Measurements from ENCODE around the gene GTF3C4.
"Not testable (repeated sequence)": the region's sequence is repeated elsewhere in the genome, so short reads cannot be mapped to it uniquely, and the experiment has no call there.

GTF3C4 gene

GRCh38 chr9:132702254-132702653 lies 32.0 kb downstream of the GTF3C4 start:
- no peak for DNase-seq (ENCODE audit: low spot score)

DNA sequence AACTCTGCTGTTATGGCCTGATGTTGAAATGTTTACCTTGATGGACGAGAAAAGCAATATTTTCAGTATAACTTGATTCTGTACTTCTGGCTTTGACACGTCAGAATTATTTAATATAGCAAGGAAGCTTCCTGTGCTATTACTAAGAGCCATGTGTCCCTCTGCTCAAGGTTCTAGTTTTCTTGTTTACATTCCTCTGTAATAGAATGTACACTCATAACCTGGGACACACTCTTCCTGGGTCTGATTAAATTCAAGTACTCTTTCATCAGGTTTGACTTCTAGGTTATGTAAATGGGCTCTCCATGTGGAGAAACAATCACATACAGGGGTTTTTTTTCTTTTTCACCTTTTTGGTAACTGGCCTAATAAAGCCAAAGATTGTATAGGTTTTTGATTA lies 33.1 kb downstream of the GTF3C4 start:
- DNase-seq (ENCODE audit: low spot score): no peak

DNA sequence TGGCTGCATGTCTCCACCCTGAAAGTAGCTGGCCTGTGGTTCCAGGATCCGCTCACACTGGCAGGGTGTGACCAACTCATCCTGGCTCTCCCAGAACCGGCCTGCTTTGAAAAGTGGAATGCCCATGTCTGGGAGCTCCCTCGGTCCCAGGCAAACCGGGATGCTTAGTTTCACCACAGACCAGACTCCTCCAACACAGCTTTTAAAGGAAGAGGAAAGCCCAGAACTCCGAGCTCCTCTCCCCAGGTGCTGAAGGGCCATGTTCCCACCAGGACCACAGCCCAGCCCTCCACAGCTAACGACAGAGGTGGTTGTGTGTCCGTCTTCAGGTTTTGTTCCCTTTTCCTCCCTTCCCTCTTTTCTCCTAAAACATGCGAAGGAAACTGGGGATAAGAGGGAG lies 38.0 kb downstream of the GTF3C4 start:
- no peak for DNase-seq (ENCODE audit: low spot score)

- DNase-seq (ENCODE audit: low spot score): no peak
Measured at GRCh38 chr9:132708769-132709430, 38.6 kb downstream of the GTF3C4 start.

- DNase-seq (ENCODE audit: low spot score): no peak
Measured at GRCh38 chr9:132710333-132710732, 40.1 kb downstream of the GTF3C4 start.

- DNase-seq (ENCODE audit: low spot score): not testable (repeated sequence)
Measured at GRCh38 chr9:132711152-132711551, 40.9 kb downstream of the GTF3C4 start.

GRCh38 chr9:132711846-132712245 lies 41.6 kb downstream of the GTF3C4 start:
- no peak for DNase-seq (ENCODE audit: low spot score)

- DNase-seq (ENCODE audit: low spot score): no peak
Measured at GRCh38 chr9:132712753-132713152, 42.5 kb downstream of the GTF3C4 start.

GRCh38 chr9:132716007-132716406 lies 45.7 kb downstream of the GTF3C4 start:
- DNase-seq (ENCODE audit: low spot score): no peak

DNA sequence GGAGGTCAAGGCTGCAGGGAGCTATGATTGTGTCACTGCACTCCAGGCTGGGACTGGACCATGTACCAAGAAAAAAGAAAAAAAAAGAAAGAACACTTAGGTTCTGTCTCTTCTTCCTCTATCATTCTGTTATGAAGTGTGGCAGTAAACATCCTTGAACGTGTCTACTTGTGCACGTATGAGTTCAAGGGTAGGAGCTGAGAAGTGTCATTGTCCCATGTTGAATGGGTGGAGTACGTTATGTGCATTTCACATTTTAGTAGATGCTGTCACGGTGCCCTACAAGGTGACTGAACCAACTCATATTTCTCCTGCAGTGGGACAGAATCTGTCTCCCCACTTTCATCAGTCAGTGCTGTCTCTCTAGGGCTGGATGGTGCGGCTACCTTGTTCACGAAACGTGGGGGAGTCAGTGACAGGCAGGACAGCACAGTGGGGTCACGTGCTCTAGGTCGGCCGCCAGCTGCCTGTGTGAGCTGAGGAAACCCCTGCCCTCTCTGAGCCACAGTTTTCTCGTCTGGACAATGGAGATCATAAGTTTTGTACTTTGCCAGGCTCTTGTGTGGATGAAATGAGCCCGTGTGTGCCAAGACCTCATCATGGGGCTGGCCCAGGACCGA lies 47.2 kb downstream of the GTF3C4 start:
- DNase-seq (ENCODE audit: low spot score): no peak

DNA sequence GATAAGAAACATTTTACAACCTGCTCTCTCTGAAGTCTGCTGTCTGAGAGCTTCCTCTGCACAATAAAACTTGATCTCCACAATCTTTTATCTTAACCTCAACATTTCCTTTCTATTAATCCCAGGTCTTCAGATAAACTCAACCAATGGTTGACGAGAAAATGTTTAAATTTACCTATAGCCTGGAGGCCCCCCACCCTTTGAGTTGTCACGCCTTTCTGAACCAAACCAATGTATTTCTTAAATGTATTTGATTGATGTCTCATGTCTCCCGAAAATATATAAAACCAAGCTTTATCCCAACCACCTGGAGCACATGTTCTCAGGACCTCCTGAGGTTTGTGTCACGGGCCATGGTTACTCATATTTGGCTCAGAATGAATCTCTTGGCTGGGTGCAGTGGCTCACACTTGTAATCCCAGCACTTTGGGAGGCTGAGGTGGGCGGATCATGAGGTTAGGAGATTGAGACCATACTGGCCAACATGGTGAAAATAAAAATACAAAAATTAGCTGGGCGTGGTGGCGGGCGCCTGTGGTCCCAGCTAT lies 48.2 kb downstream of the GTF3C4 start:
- not testable (repeated sequence) for DNase-seq (ENCODE audit: low spot score)

DNA sequence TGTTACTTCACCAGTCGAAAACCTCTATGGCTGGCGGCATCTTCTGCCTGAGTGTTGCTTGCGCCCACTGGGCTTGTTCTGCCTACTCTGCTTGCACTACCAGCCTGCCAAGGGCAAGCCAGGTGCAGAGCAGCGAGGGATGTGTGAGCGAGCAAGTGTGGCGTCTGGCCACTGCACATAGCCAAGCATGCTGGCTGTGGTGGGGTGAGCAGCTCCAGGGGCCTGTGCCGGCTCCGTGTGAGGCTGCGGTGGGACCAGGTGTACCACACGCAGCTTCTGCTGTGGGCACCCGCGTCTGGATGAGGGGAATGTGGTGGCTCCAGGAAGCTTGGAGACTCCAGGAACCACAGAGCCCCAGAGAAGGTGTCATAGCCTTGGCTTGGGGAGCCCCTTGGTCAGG lies 51.4 kb downstream of the GTF3C4 start:
- DNase-seq (ENCODE audit: low spot score): no peak

DNA sequence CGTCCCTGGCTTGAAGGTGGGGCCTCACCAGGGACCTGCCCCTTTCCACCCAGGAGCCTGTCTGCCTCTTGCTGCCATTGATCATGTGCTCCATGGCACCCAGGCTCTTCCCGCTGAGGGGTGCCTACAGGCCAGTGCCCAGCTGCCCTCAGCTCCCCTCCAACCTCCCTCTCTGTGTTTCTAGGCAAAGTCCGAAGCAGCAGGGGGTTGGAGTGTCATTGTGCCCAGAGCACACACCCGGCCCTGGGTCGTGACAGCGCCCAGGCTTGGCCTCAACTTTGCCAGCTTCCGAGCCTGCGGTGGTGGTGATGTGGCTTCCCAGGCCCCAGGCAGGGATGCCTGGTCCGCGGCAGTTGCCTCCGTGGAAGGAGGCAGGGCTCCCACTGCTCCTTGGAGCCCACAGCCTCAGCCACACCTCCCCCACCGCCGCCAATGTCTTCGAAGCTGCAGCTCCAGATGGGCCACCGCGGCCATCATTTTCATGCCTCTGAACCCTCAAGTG lies 52.4 kb downstream of the GTF3C4 start:
- DNase-seq (ENCODE audit: low spot score): no peak

DNA sequence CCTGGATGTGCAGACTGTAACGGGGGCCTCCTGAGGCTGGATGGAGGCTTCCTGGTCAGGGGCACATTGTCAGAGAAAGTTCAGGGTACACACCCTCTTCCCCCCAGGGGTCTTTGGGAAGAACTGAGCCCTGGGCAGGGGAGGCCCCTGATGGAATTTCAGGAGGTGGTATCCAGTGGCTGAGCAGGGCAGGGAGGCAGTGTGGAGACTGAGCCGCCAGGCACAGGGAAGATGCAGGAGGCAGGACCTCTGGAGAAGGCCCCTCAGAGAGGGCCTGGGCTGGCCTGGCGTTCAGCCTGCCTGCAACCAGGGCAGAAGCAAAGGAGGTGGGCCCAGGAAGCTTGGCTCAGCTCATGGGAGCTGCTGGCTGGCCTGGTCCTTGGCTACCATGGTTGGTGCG lies 53.5 kb downstream of the GTF3C4 start:
- DNase-seq (ENCODE audit: low spot score): no peak

DNA sequence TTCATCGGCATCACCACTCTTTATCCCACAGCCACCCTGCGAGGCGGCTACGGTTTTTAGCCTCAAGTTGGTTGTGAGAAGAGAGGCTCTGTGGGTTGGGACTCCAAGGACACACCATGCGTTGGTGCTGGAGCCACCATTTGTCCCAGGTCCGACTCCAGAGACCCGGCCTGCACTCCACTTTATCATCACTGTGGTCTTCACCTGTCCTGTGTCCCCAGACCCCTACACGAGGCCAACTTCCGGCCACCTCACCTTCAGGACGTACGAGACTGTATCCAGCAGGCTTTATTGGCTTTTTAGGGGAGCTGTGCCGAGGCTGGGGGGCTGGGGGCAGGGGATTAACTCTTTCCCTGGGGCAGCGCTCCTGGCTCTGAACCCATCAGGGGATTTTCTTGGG lies 55.0 kb downstream of the GTF3C4 start:
- no peak for DNase-seq (ENCODE audit: low spot score)

DNA sequence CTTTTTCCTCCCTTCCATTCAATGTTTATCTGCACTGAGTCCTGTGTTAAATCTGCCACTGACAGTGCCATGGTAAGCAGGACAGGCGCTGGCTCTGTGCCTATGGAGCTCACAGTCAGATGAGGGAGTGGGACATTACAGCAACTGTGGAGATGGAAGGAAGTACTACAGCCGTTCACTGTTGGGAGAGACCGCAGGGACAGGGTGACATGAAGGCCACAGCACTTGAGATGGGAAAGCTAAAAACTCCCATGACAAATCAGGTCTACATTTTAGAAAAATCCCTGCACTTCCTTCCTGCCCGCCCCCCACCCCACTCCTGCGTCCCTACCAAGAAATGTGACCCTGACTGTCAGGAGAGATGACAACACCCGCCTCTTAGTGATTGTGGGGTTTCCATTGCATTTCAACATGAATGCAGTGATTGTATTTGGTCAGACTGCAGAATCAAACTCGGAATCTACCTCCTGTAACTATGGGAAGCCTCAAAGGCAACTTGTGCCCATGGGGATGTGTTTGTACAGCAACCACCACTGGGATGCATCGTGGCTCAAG lies 56.4 kb downstream of the GTF3C4 start:
- DNase-seq (ENCODE audit: low spot score): no peak

DNA sequence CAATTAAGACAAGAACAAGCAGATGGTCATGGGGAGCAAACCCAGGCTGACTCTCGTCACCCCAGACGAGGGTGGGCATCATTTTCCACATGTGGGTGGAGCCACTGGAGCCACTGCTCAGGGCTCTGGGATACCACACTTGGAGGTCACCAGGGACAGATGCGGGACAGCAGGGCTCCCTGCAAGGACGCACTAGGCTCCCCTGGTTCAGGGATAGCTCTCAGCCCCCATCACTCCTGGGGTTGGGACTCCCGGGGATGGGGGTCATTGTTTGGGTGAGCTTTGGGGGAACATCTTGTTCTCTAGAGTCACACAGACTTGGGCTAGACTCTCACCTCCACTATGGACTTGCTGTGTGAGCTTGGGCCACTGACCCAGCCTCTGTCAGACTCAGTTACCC lies 57.8 kb downstream of the GTF3C4 start:
- DNase-seq (ENCODE audit: low spot score): no peak

DNA sequence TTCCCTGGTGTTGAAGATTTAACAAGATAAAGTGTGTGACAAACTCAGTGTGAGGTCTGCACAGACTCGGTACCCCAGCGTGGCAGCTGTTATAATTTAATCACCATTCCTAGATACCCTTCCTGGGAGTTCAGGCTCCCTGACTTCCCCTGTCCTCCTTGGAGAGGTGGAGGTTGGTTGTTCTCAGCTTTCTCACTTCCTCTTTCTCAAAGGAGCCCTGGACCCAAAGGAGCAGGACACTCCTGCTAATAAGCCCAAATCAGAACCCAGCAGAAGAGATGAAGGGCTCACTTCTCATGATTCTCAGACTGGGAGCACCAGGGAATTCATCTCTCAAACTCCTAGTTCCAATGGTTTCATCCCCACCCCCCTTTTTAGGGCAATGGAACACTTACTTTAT lies 58.2 kb downstream of the GTF3C4 start:
- no peak for DNase-seq (ENCODE audit: low spot score)

DNA sequence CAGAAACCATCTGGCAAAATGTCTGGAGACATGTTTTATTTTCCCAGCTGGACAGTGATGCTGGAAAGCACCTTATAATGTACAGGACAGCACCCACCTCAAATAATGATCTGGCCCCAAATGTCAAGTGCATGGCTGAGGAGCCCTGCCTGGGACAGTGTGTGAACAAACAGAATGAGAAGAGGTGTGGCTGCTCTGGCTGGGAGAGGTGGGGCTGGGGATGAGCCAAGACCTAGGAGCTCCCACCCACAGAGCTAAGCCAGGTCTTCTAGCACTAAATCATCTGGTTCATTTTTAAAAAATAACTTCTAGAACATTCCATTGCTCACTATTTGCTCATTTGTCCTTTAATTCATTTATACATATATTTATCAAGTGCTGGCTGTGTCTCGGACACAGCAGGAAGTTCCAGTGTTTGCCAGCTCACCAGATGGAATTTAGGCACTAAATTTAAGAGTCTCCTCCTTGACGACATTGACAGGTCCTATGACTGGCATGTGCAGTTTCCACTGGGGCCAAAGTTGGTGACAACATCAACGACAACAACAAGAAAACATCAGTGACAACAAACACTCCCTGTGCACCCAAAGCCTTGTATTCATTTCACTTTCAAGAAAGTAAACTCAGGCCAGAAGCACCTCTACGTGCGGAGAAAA lies 59.1 kb downstream of the GTF3C4 start:
- no peak for DNase-seq (ENCODE audit: low spot score)

DNA sequence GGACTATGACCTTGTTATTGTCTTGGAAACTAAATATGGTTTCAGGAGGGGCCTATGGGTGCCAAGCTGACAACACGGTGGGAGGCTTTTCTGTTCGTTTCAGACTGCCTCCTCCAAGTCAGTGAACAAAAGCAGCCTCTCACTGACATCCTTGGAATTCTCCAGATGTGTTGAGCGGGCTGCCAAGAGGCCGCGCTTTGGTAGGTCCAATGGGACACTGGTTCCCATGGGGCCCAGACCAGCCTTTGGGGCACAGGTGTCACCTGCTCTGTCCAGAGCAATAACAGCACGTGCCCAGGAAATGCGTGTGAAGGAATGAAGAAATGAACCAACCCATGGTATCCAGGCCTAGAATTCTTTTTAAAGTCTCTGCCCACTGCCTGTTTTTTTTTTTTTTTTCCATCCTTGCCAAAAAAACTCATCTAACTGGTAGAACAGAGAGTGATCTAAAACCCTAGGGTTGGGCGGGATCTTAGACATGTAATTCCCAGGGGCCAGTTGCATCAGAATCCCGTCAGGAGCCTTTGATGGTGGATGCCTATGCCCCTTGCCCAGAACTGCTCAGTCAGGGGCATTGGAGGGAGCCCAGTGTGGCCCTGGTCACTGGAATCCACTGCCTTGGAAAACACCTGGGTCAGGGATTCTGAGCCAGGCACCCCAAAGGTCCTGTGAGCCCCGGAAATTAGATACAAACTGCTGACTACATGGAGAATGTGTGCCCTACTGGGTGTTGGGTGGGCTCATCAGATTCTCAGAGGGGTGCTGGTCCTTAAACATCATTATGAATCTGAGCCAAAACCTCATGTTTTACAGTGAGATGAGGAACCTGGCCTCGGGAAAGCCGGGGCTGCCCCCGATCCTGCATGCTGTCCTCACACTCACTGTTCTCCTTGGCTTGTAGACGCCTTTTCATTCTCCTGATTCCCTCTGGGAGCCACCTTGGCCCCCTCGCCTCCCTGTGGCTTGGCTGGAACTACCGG lies 60.1 kb downstream of the GTF3C4 start:
- no peak for DNase-seq (ENCODE audit: low spot score)

GRCh38 chr9:132731230-132731629 lies 61.0 kb downstream of the GTF3C4 start:
- DNase-seq (ENCODE audit: low spot score): no peak

Data from CD4-positive, alpha-beta T cell treated with Interleukin-6 at 100 ng/mL for 8 hours (primary cell).